Adipose tissue (tissue), 3 donors: ENCODE measurements around the gene MYBPC2. TPM values are rescaled to one million over a fixed set of nuclear protein-coding genes. Genes with fewer than 3 reads are reported as not detected.

Experiments used
- H3K27ac ChIP-seq: one replicate; pipeline ENCODE4 v1.5.1; 2013; ENCODE audit warnings: low read depth, low read length
- WGBS, 3 donors: extraction: QIAGEN DNeasy Blood & Tissue Kit; methylation state at CpG; one replicate each; pipeline ENCODE4 v1.1.7; 2013; 5-methylcytosine and 5-hydroxymethylcytosine counted together
- polyA plus RNA-seq, 3 donors: library from polyadenylated mRNA; stranded (reverse); fragments of 200-250 nt; gene quantifications; one replicate each; pipeline ENCODE4 v1.2.3, GENCODE V29; 2013
- donor health status: healthy with polysubstance abuse.
- donor health status: Bipolar disorder and iron deficiency.
- donor health status: healthy.

MYBPC2 gene
- polyA plus RNA-seq, 3 donors = 0.06 to 0.34 (median 0.15) TPM

DNA sequence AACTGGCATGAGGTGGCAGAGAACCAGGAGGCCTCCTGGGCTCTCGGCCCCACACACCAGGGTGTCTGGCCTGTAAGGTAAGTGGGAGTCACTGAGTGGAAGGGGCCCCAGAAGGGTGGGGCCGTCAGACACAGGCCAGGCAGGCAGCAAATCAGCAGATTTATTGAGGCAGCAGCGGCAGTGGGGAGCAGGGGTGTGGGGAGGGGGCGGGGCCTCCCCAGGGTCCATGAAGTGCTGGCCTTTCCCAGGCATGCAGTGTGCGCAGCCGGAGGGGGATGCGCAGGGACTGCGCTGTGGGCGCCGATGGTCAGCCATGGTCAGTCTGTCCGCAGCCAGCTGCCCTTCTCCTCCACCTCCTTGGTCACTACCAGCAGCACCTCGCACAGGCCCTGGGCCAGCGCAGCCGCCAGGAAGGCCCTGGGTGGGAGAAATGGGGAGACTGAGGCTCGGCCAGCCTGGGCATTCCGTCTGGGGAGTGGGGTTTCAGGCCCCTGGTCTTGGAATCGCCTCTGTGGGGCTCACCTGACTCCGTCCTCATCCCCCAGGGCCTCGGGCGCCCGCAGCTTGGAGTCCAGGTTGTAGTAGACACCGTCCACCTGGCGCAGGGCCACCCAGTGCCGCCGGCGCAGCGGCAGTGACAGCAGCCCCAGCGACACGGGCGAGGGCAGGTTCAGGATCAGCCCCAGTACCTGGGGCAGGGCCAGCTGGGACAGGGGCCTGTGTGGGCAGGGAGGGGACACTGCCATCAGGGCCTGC, 73.3 kb downstream of the MYBPC2 start:
- 92 to 95% (median 94%) methylated on average over 28 to 30 of the region's 30 CpGs for WGBS, 3 donors
- H3K27ac ChIP-seq = no peak overlapping the region

DNA sequence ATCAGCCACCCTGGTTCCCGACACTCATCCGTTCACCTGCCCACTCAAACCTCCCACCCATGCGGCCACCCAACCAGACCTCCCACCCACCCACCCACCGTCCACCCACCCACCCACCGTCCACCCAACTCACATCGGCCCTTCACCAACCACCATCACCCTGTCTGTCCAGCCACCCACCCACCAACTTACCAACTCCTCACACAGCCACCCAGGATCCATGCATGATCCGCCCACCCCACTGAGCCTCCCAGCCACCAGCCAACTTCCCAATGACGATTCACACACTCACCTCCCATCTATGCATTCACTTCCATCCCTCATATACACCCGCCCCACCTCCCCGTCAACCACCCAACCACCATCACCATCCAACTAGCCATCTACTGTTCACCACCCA, 74.0 kb downstream of the MYBPC2 start:
- 93 to 96% (median 96%) methylated on average over 8 to 10 of the region's 10 CpGs for WGBS, 3 donors
- H3K27ac ChIP-seq = no peak overlapping the region

DNA sequence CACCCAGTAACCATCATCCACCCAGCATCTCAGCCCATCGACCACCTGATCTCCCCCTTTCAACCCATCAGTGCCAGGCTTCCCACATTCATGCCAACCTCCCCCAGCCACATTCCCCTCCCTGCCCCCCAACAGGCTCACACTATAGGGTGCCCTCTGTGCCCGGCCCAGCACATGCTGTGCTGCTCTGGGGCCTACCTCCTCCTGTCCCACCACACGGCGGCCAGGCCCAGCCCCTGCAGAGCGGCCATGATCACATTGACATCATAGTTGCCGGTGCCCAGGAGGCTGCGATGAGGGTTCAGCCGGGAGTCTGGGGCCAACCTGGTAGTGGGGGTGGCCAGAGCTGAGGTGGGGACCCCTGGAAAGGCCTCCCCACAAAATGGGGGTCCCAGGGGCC, 74.7 kb downstream of the MYBPC2 start:
- 90 to 95% (median 94%) methylated on average over 8 of the region's 8 CpGs for WGBS, 3 donors
- no peak overlapping the region for H3K27ac ChIP-seq

DNA sequence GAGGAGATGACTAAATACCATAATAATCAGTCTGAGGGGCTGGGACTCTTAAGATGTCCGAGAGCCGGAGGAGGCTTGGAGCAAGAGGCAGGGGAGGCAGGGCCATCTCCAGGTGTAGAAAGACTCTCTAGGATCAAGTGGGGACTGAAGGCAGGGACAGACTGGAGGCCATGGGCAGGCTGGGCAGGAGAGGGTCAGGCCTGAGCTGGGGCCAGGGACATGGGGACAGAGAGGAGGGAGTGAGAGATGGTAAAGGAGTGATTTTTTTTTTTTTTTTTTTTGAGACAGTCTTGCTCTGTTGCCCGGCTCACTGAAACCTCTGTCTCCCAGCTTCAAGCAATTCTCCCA, 76.1 kb downstream of the MYBPC2 start:
- WGBS, 3 donors = 90 to 94% (median 92%) methylated on average over 3 of the region's 3 CpGs
- no peak overlapping the region for H3K27ac ChIP-seq

DNA sequence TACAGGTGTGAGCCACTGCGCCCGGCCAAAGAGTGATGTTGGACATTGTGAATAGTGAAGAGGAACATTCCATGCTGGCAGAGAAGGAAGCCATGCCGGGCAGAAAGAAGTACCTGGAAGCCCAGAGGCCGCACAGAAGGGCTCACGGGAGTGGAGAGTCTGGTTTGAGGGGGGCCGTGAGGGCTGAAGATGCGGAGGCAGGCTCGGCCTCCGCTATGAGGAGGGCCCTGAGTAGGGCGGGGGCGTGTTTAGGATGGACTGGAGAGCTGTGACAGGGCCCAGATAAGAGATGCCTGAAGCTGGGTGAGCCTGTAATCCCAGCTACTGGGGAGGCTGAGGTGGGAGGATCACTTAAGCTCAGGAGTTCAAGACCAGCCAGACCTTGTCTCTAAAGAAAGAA, 76.7 kb downstream of the MYBPC2 start:
- H3K27ac ChIP-seq = no peak overlapping the region
- 83 to 92% (median 83%) methylated on average over 11 of the region's 11 CpGs for WGBS, 3 donors

DNA sequence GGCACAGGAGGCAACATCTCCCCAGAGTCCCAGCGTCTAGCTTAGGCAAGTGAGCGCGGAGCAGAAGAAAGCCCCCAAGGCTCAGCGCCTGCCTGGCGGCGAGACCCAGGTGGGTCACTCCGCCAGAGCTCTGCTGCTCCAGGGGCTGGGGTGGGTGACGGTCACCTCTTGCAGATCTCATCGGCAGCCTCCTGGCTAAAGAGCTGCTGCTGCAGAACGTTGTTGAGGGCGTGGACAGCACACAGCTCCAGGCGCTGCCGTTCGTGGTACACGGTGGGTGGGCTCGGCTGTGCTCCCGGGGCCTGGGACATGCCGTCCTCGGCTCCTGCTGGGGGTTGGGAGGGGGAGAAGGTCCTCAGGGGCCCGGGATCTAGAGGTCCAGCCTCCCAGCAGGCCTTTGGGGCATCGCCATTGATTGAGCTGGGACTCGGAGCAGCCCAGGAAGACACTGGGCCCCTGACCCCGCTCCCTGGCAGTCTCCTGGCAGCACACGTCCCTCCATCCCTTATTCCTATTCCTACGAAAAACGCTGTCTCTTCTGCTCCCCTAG, 77.5 kb downstream of the MYBPC2 start:
- WGBS, 3 donors = 59 to 61% (median 61%) methylated on average over 24 to 26 of the region's 26 CpGs
- no peak overlapping the region for H3K27ac ChIP-seq

DNA sequence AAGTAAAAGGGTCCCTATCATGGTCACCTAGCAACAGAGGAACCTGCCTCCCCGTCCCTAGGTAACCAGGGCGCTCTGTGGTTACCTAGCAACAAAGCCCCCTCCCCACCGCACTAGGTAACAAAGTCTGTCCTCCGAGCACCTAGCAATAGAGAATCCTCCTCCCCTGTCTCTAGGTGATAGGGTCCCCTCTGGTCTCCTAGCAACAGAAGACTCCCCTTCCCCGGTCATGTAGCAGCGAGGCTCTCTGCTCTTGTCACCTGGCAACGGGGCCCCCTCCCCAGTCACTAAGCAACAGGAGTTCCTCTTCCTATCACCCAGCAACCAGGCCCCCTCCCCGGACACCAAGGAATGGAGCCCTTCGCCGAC, 78.0 kb downstream of the MYBPC2 start:
- WGBS, 3 donors = 1 to 8% (median 5%) methylated on average over 10 of the region's 10 CpGs
- H3K27ac ChIP-seq = peak overlapping the region; percentile 35

DNA sequence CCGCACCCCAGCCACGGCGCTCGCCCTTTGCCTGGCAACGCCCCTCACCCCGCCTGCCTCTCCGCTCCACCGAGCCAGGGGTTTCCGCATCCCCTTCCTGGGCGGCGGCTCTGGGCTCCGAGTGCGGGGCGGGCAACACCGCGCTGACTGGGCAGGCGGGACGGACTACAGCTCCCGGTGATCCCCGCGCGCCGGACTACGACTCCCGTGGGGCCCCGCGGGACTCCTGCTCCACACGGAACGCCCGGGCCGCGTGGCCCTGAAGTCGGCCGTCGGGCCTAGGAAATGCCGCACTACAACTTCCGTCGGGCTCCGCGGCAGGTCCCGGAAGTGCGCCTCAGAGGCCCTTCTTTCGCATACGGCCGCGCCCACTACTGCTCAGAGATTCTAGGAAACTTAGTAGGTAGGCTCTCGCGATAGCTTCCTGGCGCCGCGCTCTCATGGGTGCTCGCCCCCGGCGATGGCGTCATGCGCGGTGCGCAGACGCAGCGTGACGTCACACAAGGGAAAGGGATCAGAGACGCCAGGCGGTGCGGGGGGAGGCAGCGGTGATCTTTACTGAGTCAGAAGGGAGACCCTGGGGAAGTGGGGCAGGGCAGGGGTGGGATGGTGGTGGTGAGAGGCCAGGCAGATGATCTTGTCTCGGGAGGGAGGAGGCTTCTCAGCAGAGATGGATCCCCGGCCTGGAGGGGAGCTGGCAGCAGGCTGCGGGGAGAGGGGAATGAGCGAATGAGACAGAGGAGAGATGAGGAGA, 78.6 kb downstream of the MYBPC2 start, which contains the start of gene JOSD2:
Gene JOSD2 (minus strand): TSS at position 123 of the 754 bp plus-strand sequence. CDS start 760 bp downstream, outside the sequence.
- H3K27ac ChIP-seq = peak within 1 kb of the TSS; percentile 35
- 1 to 2% (median 2%) methylated on average over 69 of the region's 69 CpGs for WGBS, 3 donors

DNA sequence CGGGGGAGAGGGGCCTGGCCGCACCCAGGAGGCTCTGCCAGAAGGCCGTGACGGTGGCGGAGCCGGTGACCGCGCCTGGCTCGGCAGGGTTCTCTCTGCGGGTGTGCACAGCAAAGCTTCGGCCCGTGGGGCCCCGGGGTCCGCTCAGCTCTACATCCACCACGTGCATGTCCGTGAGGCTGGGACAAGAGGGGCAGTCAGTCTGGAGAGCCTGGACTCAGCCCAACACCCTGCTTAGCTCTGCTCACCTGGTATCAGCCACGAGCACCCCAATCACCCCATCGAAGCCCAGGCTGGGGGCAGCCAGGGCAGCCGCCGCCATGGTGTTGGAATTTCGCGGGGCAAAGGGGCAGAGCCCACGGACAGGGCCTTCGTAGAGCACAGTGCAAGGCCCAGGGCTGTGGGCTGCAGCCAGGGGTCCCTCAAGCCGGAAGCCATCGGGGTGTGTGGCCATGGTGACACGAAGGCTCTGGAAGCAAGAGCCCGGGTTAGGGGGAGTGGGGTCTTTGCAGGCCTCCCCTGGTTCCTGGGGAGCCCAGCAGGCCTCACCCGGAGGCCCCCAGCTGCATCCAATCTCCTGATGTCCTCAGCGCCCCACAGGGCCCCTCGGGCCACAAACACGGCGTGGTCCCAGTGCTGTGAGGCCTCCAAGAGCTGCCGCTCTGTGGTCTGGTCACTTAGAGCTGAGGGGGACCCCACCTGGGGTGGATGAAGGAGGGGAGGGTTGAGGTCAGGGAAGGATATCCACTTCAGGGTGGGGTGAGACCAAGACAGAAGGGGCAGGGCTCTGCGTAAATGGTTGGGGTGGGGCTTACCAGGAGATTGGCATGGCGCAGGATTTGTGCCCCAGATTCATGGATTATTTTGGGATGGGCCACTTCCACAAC, 79.7 kb downstream of the MYBPC2 start:
- 87 to 90% (median 89%) methylated on average over 36 of the region's 36 CpGs for WGBS, 3 donors
- H3K27ac ChIP-seq = no peak overlapping the region

DNA sequence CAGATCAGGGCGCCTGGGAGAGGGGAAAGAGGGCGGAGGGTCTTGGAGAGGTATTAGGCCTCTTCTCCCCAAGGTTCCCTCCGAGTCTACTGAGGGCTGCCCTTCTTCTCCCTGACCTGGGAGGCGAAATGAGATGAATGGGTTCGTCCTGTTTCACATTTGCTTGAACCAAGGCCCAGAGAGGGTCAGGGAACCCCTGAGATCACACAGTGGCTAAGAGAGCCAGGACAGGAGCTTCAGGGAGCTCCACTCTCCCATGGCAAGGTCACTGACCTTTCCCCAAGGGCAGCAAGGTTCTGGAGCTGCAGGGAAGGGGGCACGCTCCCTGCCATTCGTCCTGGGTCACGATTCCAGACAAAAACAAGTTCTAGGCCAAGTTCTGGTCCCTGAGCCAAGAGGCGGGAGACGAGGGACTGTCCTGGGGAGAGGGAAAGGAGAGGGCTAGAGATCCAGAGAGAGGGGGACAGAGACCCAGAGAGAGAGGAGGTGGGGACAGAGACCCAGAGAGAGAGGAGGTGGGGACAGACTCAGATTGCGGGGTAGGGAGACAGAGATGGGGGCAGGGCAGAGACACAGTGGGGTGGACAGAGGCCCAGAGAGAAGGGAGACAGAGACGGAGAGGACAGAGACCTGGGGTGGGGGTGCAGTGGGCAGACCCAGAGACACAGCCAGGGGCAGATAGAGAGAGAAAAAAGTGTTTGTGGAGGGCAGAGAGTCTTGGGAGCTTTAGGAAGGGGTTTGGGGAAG, 80.5 kb downstream of the MYBPC2 start:
- WGBS, 3 donors = 47 to 67% (median 66%) methylated on average over 12 of the region's 12 CpGs

DNA sequence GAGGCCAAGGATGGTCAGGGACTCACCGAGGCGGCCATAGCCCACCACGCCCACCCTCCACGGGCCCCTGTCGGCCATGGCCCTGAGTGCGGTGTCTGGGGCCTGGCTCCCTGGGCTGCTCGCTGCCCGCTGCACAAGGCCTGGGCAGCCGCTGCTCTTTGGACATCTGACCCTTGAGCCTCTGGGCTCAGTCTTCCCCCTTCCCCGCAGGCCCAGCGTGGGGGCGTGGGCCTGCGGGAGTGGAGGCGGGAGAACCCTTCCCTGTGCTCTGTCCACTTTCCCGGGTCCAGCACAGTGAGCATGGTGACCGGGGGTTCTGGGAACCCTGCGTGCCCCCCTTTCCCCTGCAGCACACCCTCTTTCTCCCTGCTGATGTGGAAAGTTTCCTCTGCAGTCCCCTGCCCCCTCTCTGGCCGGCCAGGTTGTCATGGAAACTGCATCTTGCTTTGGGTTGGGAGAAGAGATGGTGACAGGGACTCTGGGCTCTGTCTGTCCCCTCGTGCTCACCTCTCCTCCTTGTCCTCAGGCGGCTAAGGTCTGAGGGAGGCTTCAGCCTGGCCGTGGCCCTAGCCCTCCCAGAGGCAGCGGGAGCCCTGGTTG, 81.2 kb downstream of the MYBPC2 start, which contains the start of gene ASPDH:
Gene ASPDH (minus strand): TSS at position 168 of the 600 bp plus-strand sequence. CDS start 90 bp downstream, at position 78.
- no peak within 1 kb of the TSS for H3K27ac ChIP-seq
- WGBS, 3 donors = 35 to 43% (median 41%) methylated on average over 17 to 22 of the region's 22 CpGs

More for the DNA sequence above, 80.5 kb downstream of the MYBPC2 start:
- no peak overlapping the region for H3K27ac ChIP-seq

DNA sequence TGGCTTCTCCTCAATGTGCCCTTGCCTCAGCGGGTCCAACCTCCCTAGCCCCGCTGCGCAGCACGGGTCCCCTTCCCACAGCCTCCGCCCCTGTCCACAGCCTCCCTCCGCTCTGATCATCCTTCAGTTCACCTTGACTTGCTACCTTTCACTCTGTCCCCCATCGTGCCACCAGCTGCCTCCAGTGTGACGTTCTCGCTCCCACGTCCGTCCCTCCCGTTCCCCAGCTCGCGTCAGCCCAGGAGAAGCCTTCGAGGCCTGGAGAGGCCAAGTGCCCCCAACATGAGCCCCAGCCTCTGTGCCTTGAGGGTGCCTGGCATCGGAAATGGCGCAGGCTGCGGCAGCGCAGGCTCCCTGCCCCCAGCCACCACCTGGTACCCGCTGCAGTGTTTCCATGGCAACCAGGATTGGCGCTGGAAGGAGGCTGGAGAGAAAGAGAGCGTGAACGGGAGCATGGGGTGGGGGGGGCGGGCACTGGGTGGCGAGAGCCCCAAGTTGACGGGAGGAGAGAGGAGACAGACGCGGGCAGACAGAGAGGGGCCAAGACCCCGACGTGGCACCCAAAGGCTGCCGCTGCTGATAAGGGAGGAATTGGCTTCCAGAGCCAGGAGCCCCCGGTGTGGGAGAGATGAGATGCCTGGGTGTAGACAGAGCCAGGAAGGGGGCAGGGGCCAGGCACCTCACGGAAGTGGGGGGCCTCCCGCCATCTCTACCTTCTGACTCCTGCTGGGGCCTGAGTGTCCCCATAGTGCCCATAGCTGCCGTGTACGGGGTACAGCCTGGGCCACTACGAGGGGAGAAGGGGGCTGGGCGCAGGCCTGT, 81.9 kb downstream of the MYBPC2 start:
- 40 to 48% (median 47%) methylated on average over 37 to 38 of the region's 38 CpGs for WGBS, 3 donors

DNA sequence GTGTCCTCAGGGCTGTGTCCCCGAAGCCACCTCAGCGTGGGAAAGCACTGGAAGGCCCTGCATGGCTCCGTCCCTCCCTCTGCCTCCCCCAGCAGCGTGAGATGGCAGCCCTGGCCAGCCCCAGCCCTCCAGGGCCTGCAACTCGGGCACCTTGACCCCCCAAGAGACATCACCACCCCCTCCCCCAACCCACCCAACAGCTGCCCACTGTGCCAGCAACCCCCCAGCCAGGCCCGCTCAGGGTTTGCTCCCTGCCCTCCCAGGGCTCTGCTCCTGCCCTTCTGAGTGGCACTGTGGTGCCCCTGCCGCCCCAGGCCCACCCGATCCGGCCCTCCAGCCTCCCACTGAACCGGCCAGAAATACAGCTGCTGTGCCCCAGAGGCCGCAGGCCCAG, 82.5 kb downstream of the MYBPC2 start:
- WGBS, 3 donors = 62 to 89% (median 68%) methylated on average over 8 to 11 of the region's 11 CpGs
- H3K27ac ChIP-seq = no peak overlapping the region

More for the DNA sequence above, 81.9 kb downstream of the MYBPC2 start:
- no peak overlapping the region for H3K27ac ChIP-seq
